Stimulated activated CD8-positive, alpha-beta memory T cell treated with anti-CD3 and anti-CD28 coated beads, Interleukin-15, amount 100 ng/mL, for 24 hours (primary cell): ENCODE data around the gene NSD2.

ENCODE experiments used
- DNase-seq: peaks from one replicate; pipeline ENCODE4 v3.0.0-alpha.2; 2020; ENCODE audit warnings: low read depth

Gene NSD2

GRCh38 chr4:1945124-1945895, 74.1 kb downstream of the NSD2 start:
- DNase-seq = no peak

- no peak for DNase-seq
Observed at GRCh38 chr4:1945912-1946311, 74.7 kb downstream of the NSD2 start.

GRCh38 chr4:1948232-1948631, 77.0 kb downstream of the NSD2 start:
- no peak for DNase-seq

- no peak for DNase-seq
Observed at GRCh38 chr4:1948892-1949436, 77.8 kb downstream of the NSD2 start.

- no peak for DNase-seq
Observed at GRCh38 chr4:1950369-1950768, 79.2 kb downstream of the NSD2 start.

- no peak for DNase-seq
Observed at GRCh38 chr4:1952058-1952700, 81.0 kb downstream of the NSD2 start.

GRCh38 chr4:1952719-1953118, 81.5 kb downstream of the NSD2 start:
- no peak for DNase-seq

GRCh38 chr4:1953335-1953734, 82.1 kb downstream of the NSD2 start:
- DNase-seq = no peak

- DNase-seq = no peak
Observed at GRCh38 chr4:1956631-1957030, 85.4 kb downstream of the NSD2 start.

- no peak for DNase-seq
Observed at GRCh38 chr4:1958276-1959103, 87.3 kb downstream of the NSD2 start.

- DNase-seq = no peak
Observed at GRCh38 chr4:1959104-1959384, 87.9 kb downstream of the NSD2 start.

GRCh38 chr4:1960170-1960825, 89.1 kb downstream of the NSD2 start:
- DNase-seq = no peak

GRCh38 chr4:1961038-1961437, 89.8 kb downstream of the NSD2 start:
- no peak for DNase-seq

GRCh38 chr4:1961563-1961962, 90.4 kb downstream of the NSD2 start:
- no peak for DNase-seq

GRCh38 chr4:1962980-1963379, 91.8 kb downstream of the NSD2 start:
- DNase-seq = no peak

- DNase-seq = no peak
Observed at GRCh38 chr4:1964443-1964842, 93.2 kb downstream of the NSD2 start.

- no peak for DNase-seq
Observed at GRCh38 chr4:1964971-1965370, 93.8 kb downstream of the NSD2 start.

- DNase-seq = no peak
Observed at GRCh38 chr4:1967512-1968149, 96.4 kb downstream of the NSD2 start.

- no peak for DNase-seq
Observed at GRCh38 chr4:1968686-1969295, 97.6 kb downstream of the NSD2 start.

GRCh38 chr4:1969928-1970723, 98.9 kb downstream of the NSD2 start:
- DNase-seq = no peak

- DNase-seq = no peak
Observed at GRCh38 chr4:1970926-1971325, 99.7 kb downstream of the NSD2 start.
